ENCODE measurements around the gene BPIFB6. TPM values are rescaled to one million over a fixed set of nuclear protein-coding genes. Genes with fewer than 3 reads are reported as not detected.

The BPIFB6 gene
- total RNA-seq = not detected in 2 replicates

GRCh38 chr20:33031531-33031930 lies at the start of gene BPIFB6:
Gene BPIFB6 (plus strand): TSS chr20:33031648. CDS start chr20:33031648, 0 bp downstream.
- Histone ChIP-seq H3K4me3 (ENCODE audit: low read depth, low read length) (no peak within 1 kb of the TSS), H3K27me3 (ENCODE audit: control insufficient read depth, insufficient read depth, low read length) (no peaks in the 10 kb centered on the region), H3K36me3 (ENCODE audit: control insufficient read depth, insufficient read depth, low read length) (no peaks in the 10 kb centered on the region)
- no peak for TF ChIP-seq CTCF (IDR thresholded peaks at IDR 0.05; ENCODE audit: insufficient read depth, low read length, severe bottlenecking)
- DNase-seq (ENCODE audit: low read depth) (no peak), FAIRE-seq (no peak)

- FAIRE-seq = no peak
- H3K36me3 ChIP-seq (ENCODE audit: control insufficient read depth, insufficient read depth, low read length) = no peaks in the 10 kb centered on the region
- DNase-seq (ENCODE audit: low read depth) = no peak
- no peaks in the 10 kb centered on the region for H3K27me3 ChIP-seq (ENCODE audit: control insufficient read depth, insufficient read depth, low read length)
- no peak for TF ChIP-seq CTCF (IDR thresholded peaks at IDR 0.05; ENCODE audit: insufficient read depth, low read length, severe bottlenecking)
- no peak overlapping the region for H3K4me3 ChIP-seq (ENCODE audit: low read depth, low read length)
Measured at GRCh38 chr20:32982617-32983458, 48.6 kb upstream of the BPIFB6 start.

- FAIRE-seq = no peak
- no peaks in the 10 kb centered on the region for H3K27me3 ChIP-seq (ENCODE audit: control insufficient read depth, insufficient read depth, low read length)
- no peak for TF ChIP-seq CTCF (IDR thresholded peaks at IDR 0.05; ENCODE audit: insufficient read depth, low read length, severe bottlenecking)
Measured at GRCh38 chr20:32983459-32984112, 47.9 kb upstream of the BPIFB6 start.

GRCh38 chr20:32984196-32984595 lies 47.3 kb upstream of the BPIFB6 start:
- no peaks in the 10 kb centered on the region for H3K27me3 ChIP-seq (ENCODE audit: control insufficient read depth, insufficient read depth, low read length)
- H3K4me3 ChIP-seq (ENCODE audit: low read depth, low read length) = no peak overlapping the region
- TF ChIP-seq CTCF (IDR thresholded peaks at IDR 0.05; ENCODE audit: insufficient read depth, low read length, severe bottlenecking) = no peak
- DNase-seq (ENCODE audit: low read depth) (no peak), FAIRE-seq (no peak)
- H3K36me3 ChIP-seq (ENCODE audit: control insufficient read depth, insufficient read depth, low read length) = no peaks in the 10 kb centered on the region

More at GRCh38 chr20:32983459-32984112, 47.9 kb upstream of the BPIFB6 start:
- Histone ChIP-seq H3K36me3 (ENCODE audit: control insufficient read depth, insufficient read depth, low read length) (no peaks in the 10 kb centered on the region), H3K4me3 (ENCODE audit: low read depth, low read length) (no peak overlapping the region)
- no peak for DNase-seq (ENCODE audit: low read depth)

- DNase-seq (ENCODE audit: low read depth) (no peak), FAIRE-seq (no peak)
- Histone ChIP-seq H3K27me3 (ENCODE audit: control insufficient read depth, insufficient read depth, low read length) (no peaks in the 10 kb centered on the region), H3K4me3 (ENCODE audit: low read depth, low read length) (no peak overlapping the region), H3K36me3 (ENCODE audit: control insufficient read depth, insufficient read depth, low read length) (no peaks in the 10 kb centered on the region)
- TF ChIP-seq CTCF (IDR thresholded peaks at IDR 0.05; ENCODE audit: insufficient read depth, low read length, severe bottlenecking) = no peak
Measured at GRCh38 chr20:32984631-32985354, 46.7 kb upstream of the BPIFB6 start.
